Measurements from ENCODE around the gene ZBTB4. TPM values are rescaled to one million over a fixed set of nuclear protein-coding genes. Genes with fewer than 3 reads are reported as not detected.
A peak's percentile ranks its signal among the peaks of the same experiment; 100 is the strongest.

The ZBTB4 gene, protein sequence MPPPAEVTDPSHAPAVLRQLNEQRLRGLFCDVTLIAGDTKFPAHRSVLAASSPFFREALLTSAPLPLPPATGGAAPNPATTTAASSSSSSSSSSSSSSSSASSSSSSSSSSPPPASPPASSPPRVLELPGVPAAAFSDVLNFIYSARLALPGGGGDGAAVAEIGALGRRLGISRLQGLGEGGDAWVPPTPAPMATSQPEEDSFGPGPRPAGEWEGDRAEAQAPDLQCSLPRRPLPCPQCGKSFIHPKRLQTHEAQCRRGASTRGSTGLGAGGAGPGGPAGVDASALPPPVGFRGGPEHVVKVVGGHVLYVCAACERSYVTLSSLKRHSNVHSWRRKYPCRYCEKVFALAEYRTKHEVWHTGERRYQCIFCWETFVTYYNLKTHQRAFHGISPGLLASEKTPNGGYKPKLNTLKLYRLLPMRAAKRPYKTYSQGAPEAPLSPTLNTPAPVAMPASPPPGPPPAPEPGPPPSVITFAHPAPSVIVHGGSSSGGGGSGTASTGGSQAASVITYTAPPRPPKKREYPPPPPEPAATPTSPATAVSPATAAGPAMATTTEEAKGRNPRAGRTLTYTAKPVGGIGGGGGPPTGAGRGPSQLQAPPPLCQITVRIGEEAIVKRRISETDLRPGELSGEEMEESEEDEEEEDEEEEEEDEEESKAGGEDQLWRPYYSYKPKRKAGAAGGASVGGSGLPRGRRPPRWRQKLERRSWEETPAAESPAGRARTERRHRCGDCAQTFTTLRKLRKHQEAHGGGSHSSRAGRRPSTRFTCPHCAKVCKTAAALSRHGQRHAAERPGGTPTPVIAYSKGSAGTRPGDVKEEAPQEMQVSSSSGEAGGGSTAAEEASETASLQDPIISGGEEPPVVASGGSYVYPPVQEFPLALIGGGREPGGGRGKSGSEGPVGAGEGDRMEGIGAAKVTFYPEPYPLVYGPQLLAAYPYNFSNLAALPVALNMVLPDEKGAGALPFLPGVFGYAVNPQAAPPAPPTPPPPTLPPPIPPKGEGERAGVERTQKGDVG
- 13.6 and 14.3 TPM in 2 replicates for total RNA-seq
- long read RNA-seq, partial matches to known transcripts = 0 of 13 reads
- long read RNA-seq, other reads (novel, unspliced or antisense) = 13 of 13 reads

DNA sequence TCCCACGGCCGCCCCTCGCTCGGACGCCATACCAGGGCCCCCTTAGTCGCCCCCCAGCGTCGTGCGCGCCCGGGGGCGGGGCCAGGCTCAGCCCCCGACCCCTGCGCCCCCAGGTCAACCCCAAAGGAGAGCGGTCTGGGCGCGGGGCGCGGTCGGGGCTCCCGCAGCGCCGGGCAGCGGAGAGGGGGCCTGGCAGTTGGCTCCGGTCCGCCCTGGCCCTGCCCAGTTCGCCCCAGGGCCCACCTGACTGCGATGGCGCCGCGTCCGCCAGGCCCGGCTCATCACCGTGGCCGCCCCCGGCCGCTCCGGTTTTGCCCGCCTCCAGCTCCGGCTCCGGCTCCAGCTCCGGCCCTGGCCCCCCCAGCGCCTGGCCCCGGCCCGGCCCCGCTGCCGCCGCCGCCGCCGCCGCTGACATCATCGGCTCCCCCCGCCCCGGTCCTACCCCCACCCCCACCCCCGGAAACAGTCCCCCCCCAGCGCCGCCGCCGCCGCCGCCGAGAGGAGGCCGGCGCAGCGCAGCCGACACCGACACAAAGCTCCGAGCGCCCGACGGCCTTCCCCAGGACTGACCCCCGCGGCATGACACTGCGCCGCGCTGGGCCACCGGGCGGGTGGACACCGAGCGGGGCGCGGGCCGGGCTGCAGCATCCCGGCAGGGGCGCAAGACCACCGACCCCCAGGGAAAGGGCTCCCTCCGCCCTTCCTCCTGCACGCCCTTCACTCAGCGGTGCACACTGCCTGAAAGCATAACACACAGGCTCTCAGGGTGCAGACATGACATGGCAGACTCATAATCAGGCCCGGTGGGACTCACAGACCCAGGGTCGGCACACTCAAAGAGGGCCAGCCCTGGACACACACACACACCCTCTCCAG, at the start of gene ZBTB4:
TSS of gene ZBTB4 (minus strand) at position 419 of the 876 bp plus-strand sequence. CDS start 12,830 bp downstream, outside the sequence.
- Mint-ChIP-seq H3K36me3 (ENCODE audit: low read depth) (no peaks in the 10 kb centered on the region), H3K9me3 (no peaks in the 10 kb centered on the region), H3K4me1 (peaks cover 60% of the 10 kb centered on the region), H3K27ac (ENCODE audit: unreplicated experiment) (peak within 1 kb of the TSS; percentile 98), H3K27me3 (ENCODE audit: low read depth) (no peaks in the 10 kb centered on the region), H3K4me3 (peak within 1 kb of the TSS; percentile 94)
- peak; percentile 35 for DNase-seq (ENCODE audit: low read depth, low spot score)
- TF ChIP-seq, protein P1, sequence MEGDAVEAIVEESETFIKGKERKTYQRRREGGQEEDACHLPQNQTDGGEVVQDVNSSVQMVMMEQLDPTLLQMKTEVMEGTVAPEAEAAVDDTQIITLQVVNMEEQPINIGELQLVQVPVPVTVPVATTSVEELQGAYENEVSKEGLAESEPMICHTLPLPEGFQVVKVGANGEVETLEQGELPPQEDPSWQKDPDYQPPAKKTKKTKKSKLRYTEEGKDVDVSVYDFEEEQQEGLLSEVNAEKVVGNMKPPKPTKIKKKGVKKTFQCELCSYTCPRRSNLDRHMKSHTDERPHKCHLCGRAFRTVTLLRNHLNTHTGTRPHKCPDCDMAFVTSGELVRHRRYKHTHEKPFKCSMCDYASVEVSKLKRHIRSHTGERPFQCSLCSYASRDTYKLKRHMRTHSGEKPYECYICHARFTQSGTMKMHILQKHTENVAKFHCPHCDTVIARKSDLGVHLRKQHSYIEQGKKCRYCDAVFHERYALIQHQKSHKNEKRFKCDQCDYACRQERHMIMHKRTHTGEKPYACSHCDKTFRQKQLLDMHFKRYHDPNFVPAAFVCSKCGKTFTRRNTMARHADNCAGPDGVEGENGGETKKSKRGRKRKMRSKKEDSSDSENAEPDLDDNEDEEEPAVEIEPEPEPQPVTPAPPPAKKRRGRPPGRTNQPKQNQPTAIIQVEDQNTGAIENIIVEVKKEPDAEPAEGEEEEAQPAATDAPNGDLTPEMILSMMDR (conservative IDR thresholded peaks at IDR 0.05) = no peak

DNA sequence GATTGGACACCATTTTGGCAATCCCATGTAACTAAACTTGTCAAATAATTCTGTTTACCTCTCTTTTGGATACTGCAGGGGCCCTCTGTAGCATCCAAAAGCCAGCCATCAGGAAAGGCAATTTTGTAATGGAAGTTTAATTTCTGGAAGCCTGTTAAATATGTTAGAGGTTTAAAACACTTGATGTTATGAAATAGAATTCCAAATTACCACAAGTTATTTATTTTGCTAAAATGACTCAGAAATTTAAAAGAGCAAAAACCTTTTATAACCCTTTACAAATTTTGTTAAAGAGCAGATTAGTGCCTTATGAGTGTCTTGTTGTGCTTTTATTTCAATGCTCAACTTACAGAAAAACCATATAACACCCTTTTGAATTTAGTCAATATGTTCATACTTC, 49.4 kb upstream of the ZBTB4 start:
- Mint-ChIP-seq H3K9me3 (peaks cover 14% of the 10 kb centered on the region), H3K4me3 (no peak overlapping the region), H3K27ac (ENCODE audit: unreplicated experiment) (no peak overlapping the region), H3K4me1 (no peaks in the 10 kb centered on the region), H3K27me3 (ENCODE audit: low read depth) (peaks cover 5% of the 10 kb centered on the region), H3K36me3 (ENCODE audit: low read depth) (peaks cover 15% of the 10 kb centered on the region)
- DNase-seq (ENCODE audit: low read depth, low spot score) = no peak
- TF ChIP-seq, protein P1 (conservative IDR thresholded peaks at IDR 0.05) = no peak

DNA sequence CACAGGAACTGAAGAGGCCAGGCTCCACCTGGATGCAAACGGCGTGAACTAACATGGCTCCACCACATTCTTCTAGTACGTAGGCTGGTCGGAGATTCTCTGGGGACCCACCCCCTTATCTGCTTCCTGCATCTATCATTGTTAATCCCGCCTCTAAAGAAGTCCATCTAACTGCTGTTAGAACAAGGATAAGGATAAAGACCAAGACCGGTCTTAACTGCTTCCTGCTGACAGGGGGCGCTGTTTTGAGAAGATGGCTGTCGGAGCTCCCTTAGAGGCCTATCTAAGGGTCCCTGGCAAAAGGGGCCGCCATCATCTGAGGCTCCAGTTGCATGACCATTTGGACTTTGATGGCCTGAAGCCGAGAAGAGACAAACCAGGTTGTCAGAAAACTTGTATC, 43.6 kb upstream of the ZBTB4 start:
- no peaks in the 10 kb centered on the region for H3K4me1 Mint-ChIP-seq
- H3K27ac Mint-ChIP-seq (ENCODE audit: unreplicated experiment) = no peak overlapping the region
- peaks cover 5% of the 10 kb centered on the region for H3K27me3 Mint-ChIP-seq (ENCODE audit: low read depth)
- TF ChIP-seq, protein P1 (conservative IDR thresholded peaks at IDR 0.05) = peak; percentile 54
- H3K9me3 Mint-ChIP-seq = peaks cover 5% of the 10 kb centered on the region
- no peak overlapping the region for H3K4me3 Mint-ChIP-seq
- peak; percentile 9 for DNase-seq (ENCODE audit: low read depth, low spot score)
- peaks cover 8% of the 10 kb centered on the region for H3K36me3 Mint-ChIP-seq (ENCODE audit: low read depth)

DNA sequence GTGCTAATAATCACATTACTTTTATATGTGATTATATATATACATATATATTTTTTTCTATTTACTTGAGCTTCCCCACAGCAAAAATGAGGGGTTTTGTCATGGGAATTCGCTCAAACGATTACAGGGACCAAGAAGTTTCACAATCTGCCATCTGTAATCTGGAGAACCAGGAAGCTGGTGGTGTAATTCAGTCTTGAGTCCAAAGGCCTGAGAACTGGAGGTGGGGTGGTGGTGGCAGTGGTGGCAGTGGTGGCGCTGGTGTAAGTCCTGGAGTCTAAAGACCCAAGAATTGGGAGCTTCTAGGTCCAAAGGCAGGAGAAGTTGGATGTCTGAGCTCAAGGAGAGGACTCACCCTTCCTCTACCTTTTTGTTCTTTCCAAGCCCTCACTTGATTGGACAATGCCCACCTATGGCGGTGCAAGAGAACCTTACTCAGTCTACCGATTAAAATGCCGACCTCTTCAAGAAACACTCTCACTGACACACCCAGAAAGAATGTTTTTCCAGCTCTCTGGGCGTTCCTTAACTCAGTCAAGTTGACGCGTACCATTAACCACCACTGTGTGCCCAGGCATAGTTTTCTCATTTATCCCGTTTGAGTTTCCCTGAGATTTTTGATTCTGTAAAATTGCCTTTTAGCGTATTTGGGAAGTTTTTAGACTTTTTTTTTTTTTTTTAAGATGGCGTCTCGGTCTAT, 36.6 kb upstream of the ZBTB4 start:
- H3K27me3 Mint-ChIP-seq (ENCODE audit: low read depth) = no peaks in the 10 kb centered on the region
- no peak for DNase-seq (ENCODE audit: low read depth, low spot score)
- no peak overlapping the region for H3K27ac Mint-ChIP-seq (ENCODE audit: unreplicated experiment)
- H3K36me3 Mint-ChIP-seq (ENCODE audit: low read depth) = peaks cover 4% of the 10 kb centered on the region
- H3K4me3 Mint-ChIP-seq = no peak overlapping the region
- H3K4me1 Mint-ChIP-seq = no peaks in the 10 kb centered on the region
- no peaks in the 10 kb centered on the region for H3K9me3 Mint-ChIP-seq
- TF ChIP-seq, protein P1 (conservative IDR thresholded peaks at IDR 0.05) = no peak

All from neural crest cell (in vitro differentiated cells).